Tibial artery (tissue), 4 donors: ENCODE data around the gene ADNP.
A peak's percentile ranks its signal among the peaks of the same experiment; 100 is the strongest.

Experiments used
- DNase-seq, 2 donors: peaks; one replicate each; pipeline ENCODE4 v3.0.0-alpha.2; 2019
- H3K27ac ChIP-seq, 2 donors: fragments of 200-600 bp; sonication (generic) in 1 of 2; 1 replicate in 1 of 2; 2 replicates in 1 of 2; pipeline ENCODE4 v1.5.1; 2018 to 2019; ENCODE audit warnings: mild to moderate bottlenecking in 1 of 2
- H3K27me3 ChIP-seq, 2 donors: fragments of 200-600 bp; sonication (generic) in 1 of 2; one replicate each; pipeline versions ENCODE4 v1.5.1 to v1.6.0; 2016 to 2019
- H3K36me3 ChIP-seq, 3 donors: fragments of 200-600 bp; sonication (generic) in 2 of 3; one replicate each; pipeline ENCODE4 v1.5.1; 2016 to 2019; ENCODE audit warnings: mild to moderate bottlenecking in 2 of 3
- H3K4me1 ChIP-seq, 4 donors: fragments of 200-600 bp; sonication (generic) in 2 of 4; 1 replicate in 3 of 4; 2 replicates in 1 of 4; pipeline ENCODE4 v1.5.1; 2016 to 2019
- H3K4me3 ChIP-seq, 2 donors: fragments of 200-600 bp; sonication (generic) in 1 of 2; 1 replicate in 1 of 2; 2 replicates in 1 of 2; pipeline ENCODE4 v1.5.1; 2018 to 2019; ENCODE audit warnings: mild to moderate bottlenecking in 2 of 2
- H3K9me3 ChIP-seq, 3 donors: fragments of 200-600 bp; sonication (generic) in 1 of 3; one replicate each; pipeline ENCODE4 v1.5.1; 2016 to 2019
- intact Hi-C: fragments of 100-400 bp; cut with DNase I; formaldehyde crosslinking; loops from one replicate; pipeline ENCODE4 v1.15.0; 2023; ENCODE audit warnings: low total_unique reads
- TF ChIP-seq, protein P1 (sequence below), 2 experiments: fragments of 200-600 bp in 1 of 2; fragments of 450-650 bp in 1 of 2; IDR thresholded peaks; one replicate each; pipeline ENCODE4 v1.5.1; 2017 to 2019; ENCODE audit warnings: antibody characterized with exemption in 2 of 2, mild to moderate bottlenecking in 1 of 2, moderate library complexity in 1 of 2

Gene ADNP

DNA sequence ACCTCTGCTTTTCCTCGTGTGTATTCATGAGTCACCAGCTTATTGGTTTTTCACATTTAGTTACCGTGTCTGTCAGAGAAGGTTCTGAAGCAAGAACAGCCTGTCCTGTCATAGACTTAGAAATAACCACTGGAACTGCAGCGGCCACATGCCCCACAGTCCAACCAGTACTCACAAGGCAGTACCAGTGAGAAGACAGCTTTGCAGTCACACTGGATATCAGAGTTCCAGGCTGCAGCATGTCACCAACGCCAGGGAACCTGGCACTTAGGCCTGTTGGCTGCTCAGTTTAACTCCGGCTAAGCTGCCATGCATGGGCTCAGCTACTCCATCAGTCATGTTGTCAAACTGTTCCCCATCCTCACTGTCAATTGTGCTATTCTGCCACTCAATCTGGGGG, 40.1 kb downstream of the ADNP start:
- no peaks in the 10 kb centered on the region for H3K4me1 ChIP-seq
- H3K27me3 ChIP-seq: no peaks in the 10 kb centered on the region
- no peak for DNase-seq
- no peak overlapping the region for H3K4me3 ChIP-seq
- H3K27ac ChIP-seq: no peak overlapping the region
- H3K9me3 ChIP-seq: no peaks in the 10 kb centered on the region
- peaks cover 45 to 73% (median 63%) of the 10 kb centered on the region in 3 donors for H3K36me3 ChIP-seq
- intact Hi-C loops: no loop called here
- TF ChIP-seq, protein P1, sequence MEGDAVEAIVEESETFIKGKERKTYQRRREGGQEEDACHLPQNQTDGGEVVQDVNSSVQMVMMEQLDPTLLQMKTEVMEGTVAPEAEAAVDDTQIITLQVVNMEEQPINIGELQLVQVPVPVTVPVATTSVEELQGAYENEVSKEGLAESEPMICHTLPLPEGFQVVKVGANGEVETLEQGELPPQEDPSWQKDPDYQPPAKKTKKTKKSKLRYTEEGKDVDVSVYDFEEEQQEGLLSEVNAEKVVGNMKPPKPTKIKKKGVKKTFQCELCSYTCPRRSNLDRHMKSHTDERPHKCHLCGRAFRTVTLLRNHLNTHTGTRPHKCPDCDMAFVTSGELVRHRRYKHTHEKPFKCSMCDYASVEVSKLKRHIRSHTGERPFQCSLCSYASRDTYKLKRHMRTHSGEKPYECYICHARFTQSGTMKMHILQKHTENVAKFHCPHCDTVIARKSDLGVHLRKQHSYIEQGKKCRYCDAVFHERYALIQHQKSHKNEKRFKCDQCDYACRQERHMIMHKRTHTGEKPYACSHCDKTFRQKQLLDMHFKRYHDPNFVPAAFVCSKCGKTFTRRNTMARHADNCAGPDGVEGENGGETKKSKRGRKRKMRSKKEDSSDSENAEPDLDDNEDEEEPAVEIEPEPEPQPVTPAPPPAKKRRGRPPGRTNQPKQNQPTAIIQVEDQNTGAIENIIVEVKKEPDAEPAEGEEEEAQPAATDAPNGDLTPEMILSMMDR (IDR thresholded peaks at IDR 0.05): no peak

DNA sequence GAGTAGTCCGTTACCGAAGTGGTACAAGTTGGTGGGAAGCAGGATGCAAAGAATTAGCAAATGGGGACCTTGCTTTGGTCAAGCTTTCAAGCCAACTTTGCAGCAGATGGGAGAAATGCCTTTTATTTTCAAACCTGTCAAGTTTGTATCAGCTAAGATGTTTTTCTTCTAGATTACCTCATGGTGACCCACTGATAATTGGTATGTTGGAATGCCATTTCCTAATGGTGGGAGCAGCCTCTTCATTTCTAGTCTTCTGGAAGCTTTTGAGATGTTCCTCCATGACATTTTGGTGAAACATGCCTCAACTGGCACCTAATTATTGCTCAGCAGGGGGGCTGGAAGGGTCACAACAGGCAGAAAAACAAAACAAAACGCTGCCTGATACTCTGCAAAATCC, 43.7 kb downstream of the ADNP start:
- H3K4me3 ChIP-seq: no peak overlapping the region
- H3K9me3 ChIP-seq: no peaks in the 10 kb centered on the region
- H3K27ac ChIP-seq: no peak overlapping the region
- no peaks in the 10 kb centered on the region for H3K27me3 ChIP-seq
- intact Hi-C loops: no loop called here
- DNase-seq: no peak
- H3K4me1 ChIP-seq: no peaks in the 10 kb centered on the region
- TF ChIP-seq, protein P1 (IDR thresholded peaks at IDR 0.05): no peak
- peaks cover 25 to 48% (median 47%) of the 10 kb centered on the region in 3 donors for H3K36me3 ChIP-seq

DNA sequence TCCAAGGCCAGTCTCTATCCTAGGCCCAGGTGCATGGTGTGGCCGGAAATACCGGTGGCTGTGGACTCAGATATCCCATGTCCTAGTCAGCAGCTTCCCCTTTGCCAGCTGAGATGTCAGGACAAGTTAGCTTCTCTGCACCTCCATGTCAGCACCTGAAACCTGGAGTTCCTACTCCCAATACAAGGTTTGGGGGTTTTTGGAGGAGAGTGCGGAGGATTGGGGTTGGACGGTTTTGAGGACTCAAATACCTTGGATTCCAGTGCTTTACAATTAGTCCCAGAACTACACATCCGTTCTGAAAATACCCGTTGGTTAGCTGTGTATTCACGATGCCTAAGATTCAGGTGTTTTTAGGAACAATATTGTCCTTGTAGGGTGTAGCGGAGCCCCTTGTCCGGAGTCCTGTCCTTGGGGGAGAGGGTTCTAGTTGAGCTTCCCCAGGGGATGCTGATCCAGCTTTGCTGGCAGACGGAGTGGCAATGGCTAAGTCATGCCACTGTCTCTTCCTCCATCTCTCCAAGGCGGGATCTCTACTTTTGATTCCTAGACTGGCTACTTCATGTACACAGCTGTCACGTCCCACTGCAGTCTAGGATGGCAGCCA, 45.0 kb downstream of the ADNP start:
- Histone ChIP-seq H3K27ac (no peak overlapping the region), H3K36me3 (peaks cover 15 to 35% (median 34%) of the 10 kb centered on the region in 3 donors), H3K9me3 (no peaks in the 10 kb centered on the region), H3K4me3 (no peak overlapping the region), H3K27me3 (no peaks in the 10 kb centered on the region), H3K4me1 (no peaks in the 10 kb centered on the region)
- TF ChIP-seq, protein P1 (IDR thresholded peaks at IDR 0.05): no peak
- intact Hi-C loops: no loop called here
- peak in 1 of 2 donors; percentile 4 for DNase-seq

DNA sequence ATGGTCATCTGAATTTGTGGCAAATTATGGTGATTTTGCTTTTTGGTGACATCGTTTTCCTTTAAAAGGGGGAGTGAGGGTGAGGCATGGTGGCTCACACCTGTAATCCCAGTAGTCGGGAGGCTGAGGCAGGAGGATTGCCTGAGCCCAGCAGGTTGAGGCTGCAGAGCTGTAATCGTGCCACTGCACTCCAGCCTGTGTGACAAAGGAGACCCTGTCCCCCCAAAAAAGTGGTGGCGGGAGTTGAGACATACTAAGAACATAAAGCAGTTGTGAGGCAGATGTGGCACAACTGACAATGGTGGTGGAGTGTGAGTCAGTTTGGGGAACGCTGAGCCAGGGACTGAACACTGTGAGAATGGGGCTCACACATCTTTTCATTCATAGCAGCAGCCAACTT, 45.5 kb downstream of the ADNP start:
- H3K9me3 ChIP-seq: no peaks in the 10 kb centered on the region
- H3K4me3 ChIP-seq: no peak overlapping the region
- peaks cover 14 to 30% (median 29%) of the 10 kb centered on the region in 3 donors for H3K36me3 ChIP-seq
- TF ChIP-seq, protein P1 (IDR thresholded peaks at IDR 0.05): no peak
- no peak overlapping the region for H3K27ac ChIP-seq
- no peaks in the 10 kb centered on the region for H3K4me1 ChIP-seq
- peak in 1 of 2 donors; percentile 11 for DNase-seq
- intact Hi-C loops: no loop called here
- no peaks in the 10 kb centered on the region for H3K27me3 ChIP-seq

DNA sequence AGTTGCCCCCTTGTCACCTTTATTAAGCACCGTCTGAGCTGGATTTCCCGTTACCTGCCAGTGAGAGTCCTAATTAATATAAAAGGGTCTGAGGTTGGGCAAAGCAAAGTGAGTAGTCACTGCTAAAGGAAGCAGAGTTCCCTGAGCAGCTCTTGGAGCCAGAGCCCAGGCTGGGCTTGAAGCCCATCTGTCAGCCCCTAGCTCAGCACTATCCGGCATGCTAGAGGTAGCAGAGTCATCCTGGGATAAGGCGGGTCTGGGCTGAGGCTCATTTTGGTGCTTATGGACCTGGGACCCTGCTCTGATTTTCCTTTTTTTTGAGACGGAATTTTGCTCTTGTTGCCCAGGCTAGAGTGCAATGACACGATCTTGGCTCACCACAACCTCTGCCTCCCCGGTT, 46.2 kb downstream of the ADNP start:
- Histone ChIP-seq H3K4me3 (no peak overlapping the region), H3K27me3 (no peaks in the 10 kb centered on the region), H3K36me3 (peaks cover 14 to 34% (median 25%) of the 10 kb centered on the region in 3 donors), H3K9me3 (no peaks in the 10 kb centered on the region), H3K4me1 (no peaks in the 10 kb centered on the region), H3K27ac (no peak overlapping the region)
- peak in 1 of 2 donors; percentile 9 for DNase-seq
- intact Hi-C loops: no loop called here
- TF ChIP-seq, protein P1 (IDR thresholded peaks at IDR 0.05): no peak
